Activated CD8-positive, alpha-beta T cell treated with anti-CD3 and anti-CD28 coated beads for 36 hours (primary cell): ENCODE results near the gene GSK3B. TPM values are rescaled to one million over a fixed set of nuclear protein-coding genes. Genes with fewer than 3 reads are reported as not detected.
A peak's percentile ranks its signal among the peaks of the same experiment; 100 is the strongest.

Source experiments
- ATAC-seq: fragments of 200-7000 bp; cut with Tn5 transposase; one replicate; pipeline ENCODE4 v1.10.0; 2021; ENCODE audit warnings: mild to moderate bottlenecking, moderate library complexity
- CTCF ChIA-PET: fragments of 350-600 bp; sonication (Branson Sonifier 250); formaldehyde crosslinking; loops from one replicate; lab custom pipeline; 2021; ENCODE audit warnings: antibody characterized with exemption; lab: Charles Lee
- POLR2A ChIA-PET: fragments of 350-600 bp; sonication (Branson Sonifier 250); formaldehyde crosslinking; loops from one replicate; lab custom pipeline; 2021; ENCODE audit warnings: antibody characterized with exemption; lab: Charles Lee
- DNase-seq: peaks from one replicate; pipeline ENCODE4 v3.0.0-alpha.2; 2020
- H3K27ac Mint-ChIP-seq: one replicate; pipeline ENCODE4 v1.8.0; 2021; ENCODE audit warnings: mild to moderate bottlenecking, mixed read lengths
- H3K27me3 Mint-ChIP-seq: one replicate; pipeline ENCODE4 v1.8.0; 2021; ENCODE audit warnings: mixed read lengths
- H3K36me3 Mint-ChIP-seq: one replicate; pipeline ENCODE4 v1.8.0; 2021; ENCODE audit warnings: low read depth, mixed read lengths
- H3K4me1 Mint-ChIP-seq: one replicate; pipeline ENCODE4 v1.8.0; 2021; ENCODE audit warnings: low read depth, mixed read lengths
- H3K4me3 Mint-ChIP-seq: one replicate; pipeline ENCODE4 v1.8.0; 2021; ENCODE audit warnings: mild to moderate bottlenecking, moderate library complexity, mixed read lengths
- H3K9me3 Mint-ChIP-seq: one replicate; pipeline ENCODE4 v1.8.0; 2021; ENCODE audit warnings: mixed read lengths
- intact Hi-C: fragments of 100-400 bp; cut with micrococcal nuclease; formaldehyde crosslinking; loops from one replicate; pipeline ENCODE4 v1.10.0; 2022
- total RNA-seq, 2 experiments: library from RNA; stranded (reverse); gene quantifications; one replicate each; pipeline ENCODE4 v1.2.3, GENCODE V29; 2021
- TF ChIP-seq, protein P1 (sequence below): fragments of 200-600 bp; IDR thresholded peaks from one replicate; pipeline ENCODE4 v1.8.0; 2022; ENCODE audit warnings: antibody characterized with exemption, mild to moderate bottlenecking

GSK3B gene
- total RNA-seq, 2 experiments from 2014 or later = 29.0 to 32.1 TPM

DNA sequence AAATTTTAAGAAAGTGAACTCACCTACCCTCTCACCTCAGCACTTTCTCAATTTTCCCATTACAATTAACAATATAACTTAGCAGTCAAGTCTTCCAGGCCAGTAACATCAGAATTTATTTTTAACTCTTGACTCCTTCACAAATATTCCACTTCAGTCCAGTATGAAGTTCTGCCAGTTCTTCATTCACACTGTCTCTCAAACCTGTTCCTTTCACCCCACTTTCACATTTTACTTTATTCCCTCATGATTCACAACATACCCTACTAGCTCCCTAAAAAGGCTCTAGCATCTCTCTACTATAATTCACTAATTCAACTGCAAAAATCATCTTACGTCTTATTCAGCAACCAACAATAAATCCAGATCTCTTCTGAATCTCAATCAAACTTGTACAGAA, 3.8 kb downstream of the GSK3B start:
- Mint-ChIP-seq H3K27me3 (no peaks in the 10 kb centered on the region), H3K36me3 (peaks cover 9% of the 10 kb centered on the region), H3K9me3 (no peaks in the 10 kb centered on the region), H3K27ac (no peak overlapping the region), H3K4me3 (no peak overlapping the region), H3K4me1 (peaks cover 21% of the 10 kb centered on the region)
- DNase-seq (no peak), ATAC-seq (no peak)
- intact Hi-C loops = loop anchor here (5.0 to 10.0 kb wide), 3 partner anchors 178 to 264 kb away; no protein-coding TSS in a partner anchor
- POLR2A ChIA-PET = no interaction called here
- CTCF ChIA-PET = interaction anchor here (1.9 to 2.5 kb wide), 2 partner anchors 10 to 199 kb away, joined by 6 to 11 read pairs; no protein-coding TSS in a partner anchor
- TF ChIP-seq, protein P1, sequence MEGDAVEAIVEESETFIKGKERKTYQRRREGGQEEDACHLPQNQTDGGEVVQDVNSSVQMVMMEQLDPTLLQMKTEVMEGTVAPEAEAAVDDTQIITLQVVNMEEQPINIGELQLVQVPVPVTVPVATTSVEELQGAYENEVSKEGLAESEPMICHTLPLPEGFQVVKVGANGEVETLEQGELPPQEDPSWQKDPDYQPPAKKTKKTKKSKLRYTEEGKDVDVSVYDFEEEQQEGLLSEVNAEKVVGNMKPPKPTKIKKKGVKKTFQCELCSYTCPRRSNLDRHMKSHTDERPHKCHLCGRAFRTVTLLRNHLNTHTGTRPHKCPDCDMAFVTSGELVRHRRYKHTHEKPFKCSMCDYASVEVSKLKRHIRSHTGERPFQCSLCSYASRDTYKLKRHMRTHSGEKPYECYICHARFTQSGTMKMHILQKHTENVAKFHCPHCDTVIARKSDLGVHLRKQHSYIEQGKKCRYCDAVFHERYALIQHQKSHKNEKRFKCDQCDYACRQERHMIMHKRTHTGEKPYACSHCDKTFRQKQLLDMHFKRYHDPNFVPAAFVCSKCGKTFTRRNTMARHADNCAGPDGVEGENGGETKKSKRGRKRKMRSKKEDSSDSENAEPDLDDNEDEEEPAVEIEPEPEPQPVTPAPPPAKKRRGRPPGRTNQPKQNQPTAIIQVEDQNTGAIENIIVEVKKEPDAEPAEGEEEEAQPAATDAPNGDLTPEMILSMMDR = no peak

DNA sequence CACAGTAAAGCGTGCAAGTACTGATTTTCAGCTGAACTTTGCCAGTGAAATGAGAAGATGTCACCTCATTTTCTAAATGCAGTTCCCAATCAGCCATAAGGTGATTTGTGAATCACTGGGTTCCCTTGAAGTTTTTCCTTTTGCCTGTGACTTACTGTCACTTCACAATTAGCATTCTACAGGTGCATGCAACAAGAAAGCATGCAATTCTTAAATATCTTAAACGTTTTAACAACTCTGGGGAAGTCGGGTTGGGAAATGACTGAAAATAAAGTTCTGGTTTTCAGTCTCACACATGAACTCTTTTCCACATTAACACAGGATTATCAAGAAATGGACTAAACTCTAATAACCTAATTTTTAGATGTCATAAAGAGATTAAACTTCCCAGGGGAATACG, 5.2 kb downstream of the GSK3B start:
- Mint-ChIP-seq H3K4me3 (no peak overlapping the region), H3K27me3 (no peaks in the 10 kb centered on the region), H3K9me3 (no peaks in the 10 kb centered on the region), H3K4me1 (peaks cover 23% of the 10 kb centered on the region), H3K27ac (no peak overlapping the region), H3K36me3 (peaks cover 10% of the 10 kb centered on the region)
- CTCF ChIA-PET = interaction anchor here (1.3 kb wide), 1 partner anchor 198 kb away, joined by 3 read pairs; no protein-coding TSS in a partner anchor
- TF ChIP-seq, protein P1 = no peak
- no peak for DNase-seq
- ATAC-seq = no peak
- POLR2A ChIA-PET = no interaction called here
- intact Hi-C loops = no loop called here

- Mint-ChIP-seq H3K27me3 (no peaks in the 10 kb centered on the region), H3K9me3 (no peaks in the 10 kb centered on the region), H3K4me3 (no peak overlapping the region), H3K4me1 (peaks cover 26% of the 10 kb centered on the region), H3K36me3 (peaks cover 10% of the 10 kb centered on the region), H3K27ac (no peak overlapping the region)
- TF ChIP-seq, protein P1 = no peak
- ATAC-seq (peak; percentile 59), DNase-seq (peak; percentile 25)
- CTCF ChIA-PET = interaction anchor here (1.3 kb wide), 1 partner anchor 197 kb away, joined by 3 read pairs; no protein-coding TSS in a partner anchor
- POLR2A ChIA-PET = no interaction called here
- intact Hi-C loops = no loop called here
Observed at GRCh38 chr3:120088622-120089021, 5.6 kb downstream of the GSK3B start.

DNA sequence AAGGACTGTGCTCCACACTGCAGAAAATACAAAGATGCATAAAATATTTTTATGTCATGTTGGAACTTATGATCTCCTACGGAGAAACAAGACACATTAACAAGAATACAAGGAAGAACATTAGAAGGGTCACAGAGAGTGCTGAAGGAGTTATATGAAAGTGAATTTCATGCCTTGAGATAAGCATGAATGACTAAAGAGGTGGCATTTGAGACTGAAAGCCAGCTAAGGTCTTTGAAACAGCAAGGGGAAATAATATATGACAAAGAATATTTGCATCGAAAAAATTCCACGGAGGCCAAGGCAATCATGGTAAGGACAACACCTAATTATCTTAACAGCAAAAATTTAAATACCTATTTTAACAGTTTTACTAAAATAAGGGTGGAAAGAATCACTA, 12.5 kb downstream of the GSK3B start:
- Mint-ChIP-seq H3K4me3 (no peak overlapping the region), H3K27ac (peak overlapping the region; percentile 38), H3K27me3 (no peaks in the 10 kb centered on the region), H3K36me3 (peaks cover 27% of the 10 kb centered on the region), H3K9me3 (peaks cover 3% of the 10 kb centered on the region), H3K4me1 (peaks cover 62% of the 10 kb centered on the region)
- TF ChIP-seq, protein P1 = no peak
- intact Hi-C loops = no loop called here
- ChIA-PET POLR2A (no interaction called here), CTCF (interaction anchor here (2.1 kb wide), 1 partner anchor 190 kb away, joined by 10 read pairs; no protein-coding TSS in a partner anchor)
- DNase-seq = no peak
- peak; percentile 51 for ATAC-seq

- Mint-ChIP-seq H3K27ac (no peak overlapping the region), H3K9me3 (peaks cover 7% of the 10 kb centered on the region), H3K4me1 (peaks cover 62% of the 10 kb centered on the region), H3K27me3 (no peaks in the 10 kb centered on the region), H3K36me3 (peaks cover 32% of the 10 kb centered on the region), H3K4me3 (no peak overlapping the region)
- TF ChIP-seq, protein P1 = no peak
- no peak for ATAC-seq
- intact Hi-C loops = no loop called here
- DNase-seq = no peak
- ChIA-PET POLR2A (no interaction called here), CTCF (interaction anchor here (1.6 kb wide), 1 partner anchor 10 kb away, joined by 6 read pairs; no protein-coding TSS in a partner anchor)
Observed at GRCh38 chr3:120080836-120081235, 13.4 kb downstream of the GSK3B start.
